Suppressor macrophage treated with lipopolysaccharide for 1 hour (primary cell): Measurements from ENCODE around the gene NEDD4L.
"Not testable (repeated sequence)": the region's sequence is repeated elsewhere in the genome, so short reads cannot be mapped to it uniquely, and the experiment has no call there.

Source experiments
- DNase-seq, 3 donors: peaks; one replicate each; pipeline ENCODE4 v3.0.0-alpha.2; 2020 to 2022

Gene NEDD4L

DNA sequence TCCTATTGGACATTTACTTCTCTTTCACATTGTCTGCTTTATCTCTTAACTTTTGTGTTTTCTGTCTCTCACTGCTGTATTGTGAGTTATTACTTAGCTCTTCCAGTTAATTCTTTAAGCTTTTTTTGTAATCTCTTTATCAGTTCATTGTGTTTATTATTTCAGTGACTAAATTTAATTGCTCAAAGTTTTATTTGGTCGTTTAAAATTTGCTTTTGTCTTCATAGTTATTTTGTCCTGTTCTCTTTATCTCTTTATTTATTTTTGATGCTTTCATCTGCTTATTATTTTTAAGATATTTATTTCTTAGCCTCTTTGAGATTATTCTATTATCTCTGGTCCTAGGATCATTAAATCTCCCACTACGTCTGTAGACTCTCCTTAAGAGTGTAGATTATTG is 316.3 kb downstream of the NEDD4L start:
- no peak for DNase-seq

DNA sequence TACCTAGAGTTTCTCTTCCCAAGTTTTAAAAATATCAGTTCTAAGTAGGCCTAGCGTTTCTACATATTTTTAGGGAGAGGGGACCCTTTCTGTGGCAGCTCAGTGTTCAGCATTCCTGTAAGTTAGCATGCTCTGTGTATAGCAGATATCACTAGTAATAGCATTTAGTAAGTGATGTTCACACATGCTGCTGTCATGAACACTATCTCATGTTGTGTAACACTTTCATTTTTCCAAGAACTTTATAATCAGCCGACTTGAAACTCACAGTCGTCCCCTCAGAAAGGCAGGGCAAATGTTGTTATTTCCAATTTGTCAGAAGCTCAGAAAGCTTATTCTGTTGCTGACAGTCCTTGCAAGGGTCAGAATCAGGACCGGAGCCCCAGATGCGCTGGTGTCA is 317.2 kb downstream of the NEDD4L start:
- DNase-seq, result peak in 2 of 3 donors; percentile 6 to 31

DNA sequence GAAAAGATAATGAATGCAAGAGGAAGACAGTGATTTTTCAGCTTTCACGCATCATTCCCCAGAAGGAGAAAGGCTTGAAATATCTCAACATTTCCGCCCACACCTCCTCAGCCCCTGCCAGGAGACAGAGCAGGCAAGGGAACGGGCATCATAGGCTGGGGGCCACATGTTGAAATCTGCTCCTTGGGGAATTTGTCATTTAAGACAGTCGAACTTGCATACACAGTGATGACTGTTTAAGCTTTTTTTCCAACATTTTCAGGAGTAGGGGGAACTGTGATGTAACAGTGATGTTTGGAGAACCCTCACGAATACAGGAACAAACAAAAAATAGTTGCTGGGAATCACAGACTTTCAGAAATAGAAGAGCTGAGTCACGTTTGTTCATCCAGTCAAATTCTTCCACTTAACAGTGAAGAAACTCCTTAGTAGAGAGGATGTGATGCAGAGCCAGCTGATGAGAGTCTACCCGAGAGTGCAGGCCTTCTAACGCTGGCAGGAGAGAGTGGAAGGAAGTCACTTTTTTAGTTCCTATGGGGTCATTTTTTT is 318.1 kb downstream of the NEDD4L start:
- peak; percentile 93 to 99 (median 97) for DNase-seq

DNA sequence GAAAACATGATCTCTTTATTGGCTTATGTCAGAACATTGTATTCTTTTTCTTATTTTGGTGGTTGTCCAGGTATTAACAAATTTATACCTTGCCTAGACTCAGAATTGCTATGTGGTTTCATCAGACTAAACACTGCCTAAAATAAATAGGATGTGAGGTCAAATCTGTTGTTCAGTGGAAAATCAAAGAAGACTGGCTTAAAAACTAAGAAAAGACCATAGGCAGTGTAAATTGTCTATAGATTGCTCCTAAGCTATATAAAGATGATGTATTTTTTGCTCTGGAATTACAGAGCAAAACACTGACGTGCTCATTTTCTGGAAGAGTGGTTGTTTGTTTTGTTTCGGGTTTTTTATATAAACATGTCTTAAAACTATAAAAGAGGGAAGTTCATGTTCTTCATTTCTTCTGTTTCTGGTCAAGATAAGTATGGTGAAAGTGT is 318.8 kb downstream of the NEDD4L start:
- peak in 2 of 3 donors; percentile 38 to 43 for DNase-seq

DNA sequence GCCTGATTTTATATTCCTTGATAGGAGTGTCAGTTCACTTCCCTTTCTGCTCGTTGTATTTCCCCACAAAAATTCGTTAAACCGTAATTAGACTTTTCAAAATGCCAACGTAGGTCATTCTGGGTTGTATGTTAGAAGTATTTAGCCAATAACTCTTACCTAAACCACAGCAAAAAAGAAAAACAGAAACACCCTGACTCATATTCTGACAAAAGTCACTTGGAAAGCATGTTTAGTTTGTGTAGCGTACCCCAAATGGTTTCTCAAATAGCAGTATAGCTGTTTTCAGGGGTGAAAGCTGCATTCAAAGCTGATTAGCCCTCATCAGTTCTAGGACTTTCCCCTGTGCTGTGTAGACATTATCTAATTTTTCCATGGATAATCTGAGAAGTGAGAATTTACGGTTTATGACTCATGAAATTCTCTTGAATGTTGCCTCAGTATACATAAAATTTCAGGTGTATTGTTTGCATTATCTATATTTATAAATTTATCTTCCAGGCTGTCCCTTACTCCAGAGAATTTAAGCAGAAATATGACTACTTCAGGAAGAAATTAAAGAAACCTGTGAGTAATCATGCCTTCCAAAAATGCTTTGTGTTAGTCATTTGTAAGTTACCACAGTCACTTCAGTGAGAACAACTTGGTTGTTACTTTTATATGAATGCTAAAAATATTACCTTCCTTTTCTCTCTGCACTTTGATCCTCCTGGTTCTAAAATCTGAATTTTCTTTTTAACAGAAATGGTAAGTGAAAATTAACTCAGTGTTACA is 319.9 kb downstream of the NEDD4L start:
- peak; percentile 18 to 76 (median 74) for DNase-seq

DNA sequence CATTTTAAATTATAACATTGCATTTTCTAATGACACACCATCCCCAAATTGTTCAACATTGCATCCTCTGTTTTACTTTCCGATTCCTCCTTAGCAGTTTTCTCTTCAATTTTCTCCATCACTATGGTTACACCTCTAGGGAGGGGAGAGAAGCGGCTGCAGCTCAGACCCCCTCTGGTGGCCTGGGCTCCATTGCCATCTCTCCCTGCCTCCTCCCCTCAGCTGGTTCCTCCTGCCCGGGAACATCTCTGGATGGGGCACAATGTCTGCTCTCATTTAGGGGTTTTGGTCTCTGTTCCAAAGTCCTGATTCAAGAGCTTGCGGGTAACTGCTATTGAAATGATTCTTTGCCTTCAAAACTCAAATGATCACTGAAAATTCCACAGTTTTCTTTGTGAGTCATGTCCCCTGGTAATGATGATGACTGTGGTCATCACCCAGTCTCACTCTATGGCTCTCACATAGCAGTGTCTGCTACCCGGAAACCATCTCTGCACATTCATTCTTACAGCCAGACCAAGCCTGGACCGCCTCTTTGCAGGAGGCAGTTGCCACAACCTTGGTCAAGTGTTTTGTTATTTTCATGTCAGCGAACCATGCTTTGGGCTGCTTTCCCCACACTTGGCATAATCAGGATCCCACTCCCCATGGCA is 321.0 kb downstream of the NEDD4L start:
- DNase-seq, result peak; percentile 38 to 77 (median 71)

DNA sequence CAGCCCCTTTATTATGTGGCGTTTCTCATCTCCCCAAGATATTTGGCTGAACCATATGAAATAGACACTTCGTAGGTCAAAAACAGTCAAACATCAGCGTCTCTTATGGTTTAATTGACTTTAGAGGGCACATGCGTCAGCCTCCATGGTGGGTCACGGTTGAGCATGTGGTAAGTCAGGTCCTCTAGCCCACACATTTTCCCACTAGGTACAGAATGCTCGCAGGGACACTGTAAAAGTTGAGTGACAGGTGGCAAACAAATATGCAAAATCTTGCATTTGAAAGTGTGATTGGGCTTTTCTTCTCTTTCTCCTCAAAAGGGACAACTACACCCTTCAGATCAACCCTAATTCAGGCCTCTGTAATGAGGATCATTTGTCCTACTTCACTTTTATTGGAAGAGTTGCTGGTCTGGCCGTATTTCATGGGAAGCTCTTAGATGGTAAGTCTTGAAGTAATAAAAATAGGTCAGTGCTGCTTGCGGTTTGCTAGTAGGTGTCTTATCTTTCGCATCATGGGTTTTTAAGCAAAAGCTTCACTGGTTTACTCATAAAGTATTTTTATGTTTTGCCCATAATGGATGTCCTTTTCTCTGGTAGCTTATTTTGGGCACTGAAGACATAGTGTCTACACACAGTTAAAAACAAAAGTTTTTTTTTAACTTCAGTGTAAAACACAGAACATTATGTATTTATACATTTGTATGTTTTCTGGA is 323.6 kb downstream of the NEDD4L start:
- DNase-seq, result no peak

DNA sequence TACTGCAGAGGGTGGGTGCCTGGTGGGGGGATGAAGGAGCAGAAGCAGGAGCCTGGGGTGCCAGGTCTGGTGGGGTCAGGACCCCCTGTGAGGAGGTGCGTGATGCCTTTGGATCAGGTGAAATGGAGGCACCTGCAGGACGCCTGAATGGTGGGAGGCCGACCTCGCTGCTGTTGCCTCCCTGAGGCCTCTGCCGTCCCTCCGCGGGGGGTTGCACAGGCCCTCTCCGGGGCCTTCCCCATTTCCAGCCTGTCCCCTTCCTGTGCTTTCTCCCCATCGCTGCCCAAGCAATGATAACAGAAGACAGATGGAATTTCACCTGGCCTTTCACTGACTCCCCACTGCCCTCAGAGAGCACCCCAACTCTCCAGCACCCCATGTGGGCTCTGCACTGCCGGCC is 325.6 kb downstream of the NEDD4L start:
- DNase-seq, result no peak

DNA sequence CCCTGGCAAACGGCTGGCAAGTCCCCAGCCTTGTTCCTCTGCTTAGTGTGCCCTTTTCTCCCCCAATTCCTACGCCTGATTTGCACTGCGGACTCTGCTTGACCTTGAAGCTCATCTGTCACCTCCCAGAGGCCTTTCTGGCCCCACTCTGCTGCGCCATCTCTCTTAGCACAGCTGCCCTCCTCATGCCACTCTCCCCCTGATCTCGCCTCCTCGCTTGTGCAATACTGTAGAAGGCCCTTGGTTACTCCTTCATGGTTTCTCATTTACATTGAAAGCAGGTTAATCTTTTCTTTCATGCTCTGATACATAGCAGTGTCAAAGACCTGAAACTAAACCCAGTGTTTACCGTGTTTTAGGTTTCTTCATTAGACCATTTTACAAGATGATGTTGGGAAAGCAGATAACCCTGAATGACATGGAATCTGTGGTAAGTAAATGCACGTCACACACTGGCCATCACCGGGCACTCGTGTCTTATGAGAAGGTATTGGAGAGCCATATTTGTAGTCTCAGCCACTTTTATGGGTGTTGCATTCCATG is 326.1 kb downstream of the NEDD4L start:
- DNase-seq, result no peak

DNA sequence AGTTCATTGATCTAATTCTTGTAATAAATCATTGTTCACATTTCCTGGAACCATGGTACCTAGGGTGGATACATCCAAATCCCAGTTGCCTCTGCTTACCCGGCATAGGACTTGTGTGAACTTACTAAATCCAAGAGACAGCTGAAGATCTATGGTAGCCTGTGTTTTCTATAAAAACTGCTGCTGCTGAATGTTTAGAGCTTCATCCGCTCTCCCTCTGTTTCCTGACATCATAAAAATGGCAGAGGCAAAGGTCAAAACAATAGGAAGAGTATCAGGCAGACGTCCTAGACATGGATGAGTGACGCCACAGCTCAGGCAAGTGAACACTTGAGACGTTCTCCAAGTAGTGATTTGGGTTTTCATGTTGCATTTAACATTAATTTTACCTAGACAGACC is 326.6 kb downstream of the NEDD4L start:
- DNase-seq, result no peak

DNA sequence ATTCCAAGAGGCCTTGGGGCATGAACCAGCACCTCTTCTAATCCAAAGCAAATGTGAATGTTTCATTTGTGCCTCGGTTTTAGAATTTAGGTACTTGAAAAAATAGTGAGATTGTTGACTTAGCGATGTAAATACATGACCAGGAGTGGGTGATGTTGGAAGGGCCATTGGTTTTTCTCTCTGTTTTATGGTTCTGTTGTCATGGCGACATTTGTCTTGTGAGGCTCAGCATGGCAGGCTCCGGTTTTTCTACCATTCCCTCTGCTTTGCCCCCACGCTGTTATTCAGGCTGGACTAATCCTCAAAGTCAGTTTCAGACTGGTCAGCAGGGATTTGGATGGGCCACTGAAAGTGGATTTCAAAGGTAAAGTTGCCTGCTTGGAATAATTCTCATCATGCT is 329.5 kb downstream of the NEDD4L start:
- no peak for DNase-seq

DNA sequence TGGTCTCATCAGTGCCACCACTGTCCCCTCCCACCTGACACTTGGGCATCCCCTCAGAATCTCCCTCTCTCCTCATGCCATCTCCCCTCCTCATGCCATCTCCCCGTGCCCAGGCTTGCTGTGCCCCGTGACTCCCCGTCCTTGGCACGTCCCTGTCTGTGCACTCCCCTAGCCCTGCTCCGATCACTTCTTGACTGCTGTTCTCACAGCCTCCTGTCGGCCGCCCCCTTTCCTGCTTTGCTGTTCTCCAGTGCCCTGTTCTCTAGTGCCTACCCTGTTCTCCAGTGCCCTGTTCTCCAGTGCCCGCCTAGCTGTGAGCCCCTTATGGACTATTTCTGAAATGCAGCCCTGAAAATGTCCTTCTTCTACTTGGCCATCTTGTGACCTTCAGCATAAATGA is 331.0 kb downstream of the NEDD4L start:
- no peak for DNase-seq

DNA sequence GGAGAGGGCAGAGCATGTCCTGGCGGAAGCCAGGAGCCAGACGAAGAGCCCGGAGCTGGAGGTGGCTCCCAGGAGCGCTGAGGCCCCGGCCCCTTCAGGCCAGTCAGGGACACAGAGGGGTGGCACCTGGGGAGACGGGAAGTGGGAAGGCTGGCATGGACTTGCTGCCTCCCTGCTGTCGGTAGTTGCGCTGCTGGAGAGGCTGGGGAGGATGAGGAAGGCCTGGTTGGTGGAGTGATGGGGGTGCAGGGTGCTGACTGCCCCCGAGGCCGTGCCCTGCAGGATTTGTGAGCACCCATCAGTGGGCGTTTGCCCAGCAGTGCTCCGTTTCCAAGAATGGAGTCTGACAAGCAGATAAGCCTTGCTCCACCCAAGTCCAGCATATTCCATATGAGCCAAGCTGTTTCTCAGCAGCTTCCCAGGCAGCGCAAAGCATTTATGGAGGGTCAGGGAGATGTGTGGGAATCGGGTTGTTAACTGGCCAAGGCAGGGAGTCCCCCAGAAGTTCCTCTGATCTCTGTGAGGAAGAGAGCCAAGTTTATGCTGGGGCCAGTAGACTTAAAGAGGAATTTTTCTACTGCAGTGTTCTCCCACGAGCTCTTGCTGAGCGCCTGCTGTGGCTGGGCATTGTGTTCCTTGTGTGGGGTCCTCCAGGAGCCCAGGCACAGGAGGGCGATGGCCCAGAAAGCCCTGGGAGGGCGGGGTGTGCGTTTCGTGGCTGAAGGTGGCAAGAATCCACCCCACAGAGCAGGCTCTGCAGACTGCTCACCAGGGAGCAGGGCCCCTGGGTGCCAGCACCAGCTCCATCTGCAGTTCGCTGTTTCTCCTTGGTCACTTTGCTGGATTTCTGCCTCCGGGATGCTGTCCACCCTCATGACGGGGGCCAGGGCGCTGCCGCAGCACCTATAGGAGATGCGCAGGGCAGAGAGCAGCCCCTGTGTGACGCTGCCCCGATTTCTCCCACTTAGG is 334.7 kb downstream of the NEDD4L start:
- no peak for DNase-seq

DNA sequence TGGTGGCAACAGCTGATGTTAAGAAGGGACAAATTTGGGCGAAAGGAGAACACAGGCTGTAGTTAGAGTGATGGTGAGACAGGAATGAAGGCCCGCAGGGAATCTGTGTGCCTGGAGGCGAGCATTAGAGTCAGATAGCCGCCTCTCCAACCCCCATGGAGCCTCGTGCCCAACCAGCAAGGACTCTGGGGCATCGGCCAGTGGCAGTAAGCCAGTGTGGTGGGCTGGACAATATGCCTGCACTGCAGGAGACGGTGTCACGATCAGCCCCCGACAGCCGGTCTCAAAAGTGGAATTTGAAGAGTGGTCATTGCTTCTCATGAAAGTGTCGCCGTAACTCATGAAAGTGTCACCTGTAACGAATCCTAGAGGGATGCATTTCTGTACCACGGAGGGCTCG is 335.4 kb downstream of the NEDD4L start:
- no peak for DNase-seq

DNA sequence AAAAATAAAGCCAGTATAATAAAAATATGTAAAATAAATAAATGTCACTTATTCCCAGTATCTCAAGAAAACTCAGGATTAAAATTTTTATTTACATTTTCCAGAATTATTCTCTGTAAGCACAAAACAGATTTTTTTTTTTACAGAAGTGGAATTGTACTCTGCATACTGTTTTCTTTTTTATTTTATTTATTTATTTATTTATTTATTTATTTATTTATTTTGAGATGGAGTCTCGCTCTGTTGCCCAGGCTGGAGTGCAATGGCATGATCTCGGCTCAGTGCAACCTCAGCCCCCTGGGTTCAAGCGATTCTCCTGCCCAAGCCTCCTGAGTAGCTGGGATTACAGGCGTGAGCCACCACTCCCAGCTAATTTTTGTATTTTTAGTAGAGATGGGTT is 336.1 kb downstream of the NEDD4L start:
- not testable (repeated sequence) for DNase-seq

DNA sequence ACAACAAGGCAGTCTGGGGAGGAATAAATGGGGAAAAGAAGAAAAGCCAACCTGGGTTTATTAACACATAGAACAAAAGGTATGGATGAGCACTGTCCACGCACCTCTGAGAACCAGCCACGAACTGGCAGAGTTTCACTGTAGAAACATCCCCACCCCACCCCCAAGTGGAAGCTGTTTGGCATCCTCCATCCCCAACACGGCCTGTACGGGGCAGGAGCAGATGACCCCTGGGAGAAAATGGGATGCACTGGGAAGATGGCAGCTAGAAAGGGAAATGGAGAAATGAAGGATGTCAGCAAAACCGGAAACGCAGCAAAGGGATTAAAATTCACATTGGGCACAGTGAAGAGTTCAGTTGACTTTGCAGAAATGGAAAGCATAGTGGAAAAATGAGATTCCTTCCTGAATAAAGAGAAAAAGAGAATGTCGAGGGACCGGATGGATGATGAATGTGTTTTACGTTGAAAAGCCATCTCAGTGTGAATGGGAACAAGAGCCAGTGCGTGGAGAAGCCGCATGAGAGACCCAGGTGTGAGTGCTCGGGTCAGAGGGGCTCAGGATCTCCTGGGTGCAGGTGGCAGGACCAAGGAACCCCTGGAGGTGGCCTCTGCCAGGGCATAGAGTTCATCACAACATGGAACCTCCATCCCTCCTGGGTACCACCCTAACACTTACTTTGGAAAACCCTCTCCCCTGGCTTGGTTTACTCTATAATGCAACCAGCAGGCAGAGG is 337.8 kb downstream of the NEDD4L start:
- DNase-seq, result no peak

DNA sequence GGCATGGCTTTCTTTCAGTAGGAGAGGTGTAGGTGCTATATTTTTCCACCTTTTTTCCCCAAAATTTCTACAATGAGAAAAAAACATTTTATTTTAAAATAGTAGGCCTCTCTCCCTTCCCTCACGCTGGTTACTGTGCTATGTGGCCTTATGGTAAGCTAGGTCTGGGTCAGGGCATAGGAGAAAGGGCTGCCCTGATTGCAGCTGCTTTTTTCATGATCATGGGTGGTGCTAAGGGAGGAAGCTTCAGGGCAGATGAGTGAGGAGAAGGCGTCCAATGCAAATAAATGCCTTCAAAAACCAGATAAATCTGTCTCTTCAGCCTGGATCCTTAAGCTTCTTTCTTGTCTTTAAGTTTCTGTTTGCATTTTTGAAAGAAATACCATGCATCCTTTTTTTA is 338.4 kb downstream of the NEDD4L start:
- DNase-seq, result no peak

DNA sequence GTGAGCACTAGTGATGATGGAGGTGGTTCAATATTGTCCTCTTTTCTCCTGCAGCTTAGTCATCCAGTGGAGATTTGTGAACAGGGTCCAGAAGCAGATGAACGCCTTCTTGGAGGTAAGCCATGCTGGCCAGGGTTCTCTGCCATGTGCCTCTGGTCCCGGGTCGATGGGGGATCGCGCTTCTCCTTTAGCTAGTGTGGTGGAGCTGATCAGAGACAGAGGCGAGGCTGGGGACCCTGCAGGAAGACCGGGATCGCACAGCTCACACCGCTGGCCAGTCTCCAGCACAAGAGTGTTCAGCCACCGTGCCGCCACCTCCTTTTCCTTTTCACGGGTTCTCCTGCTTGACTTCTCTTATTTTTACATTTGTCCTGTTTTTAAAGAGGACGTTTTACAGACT is 341.4 kb downstream of the NEDD4L start:
- DNase-seq, result no peak

DNA sequence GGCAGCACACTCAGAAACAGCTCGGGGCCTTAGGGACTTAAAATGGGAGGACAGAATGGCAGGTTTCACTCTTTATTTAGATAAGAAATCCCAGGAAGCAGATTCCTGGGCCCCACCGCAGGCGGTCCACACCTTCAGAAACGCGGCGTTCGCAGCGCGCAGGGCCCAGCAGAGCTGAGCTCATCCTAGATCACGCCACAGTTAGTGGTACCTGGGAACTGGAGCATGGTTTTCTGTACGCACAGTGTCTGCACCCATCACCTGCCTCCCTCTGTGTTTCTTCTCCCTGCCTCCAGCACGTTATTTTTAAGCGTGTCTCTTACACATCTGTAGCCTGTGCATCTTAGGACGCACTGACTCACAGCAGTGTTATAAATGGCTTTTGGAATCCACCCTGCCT is 342.8 kb downstream of the NEDD4L start:
- no peak for DNase-seq

DNA sequence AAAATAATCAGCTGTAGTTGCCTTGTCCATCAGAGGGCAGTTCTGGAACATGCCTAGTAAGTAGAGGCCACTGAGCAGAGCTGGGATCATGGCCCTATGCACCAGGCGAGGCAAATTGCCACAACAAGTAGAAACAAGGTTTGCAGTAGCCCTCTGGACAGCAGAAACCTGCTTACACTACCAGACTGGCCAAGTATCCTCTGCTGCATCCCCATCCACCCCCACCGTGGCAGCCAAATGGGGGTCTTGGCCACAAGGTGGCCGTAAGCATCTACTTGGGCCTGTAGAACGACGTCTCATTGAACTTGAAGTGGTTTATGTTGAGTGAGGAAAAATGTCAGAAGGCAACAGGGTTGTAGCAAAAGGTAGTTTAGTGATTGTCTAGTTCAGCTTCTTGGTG is 343.7 kb downstream of the NEDD4L start:
- DNase-seq, result no peak

DNA sequence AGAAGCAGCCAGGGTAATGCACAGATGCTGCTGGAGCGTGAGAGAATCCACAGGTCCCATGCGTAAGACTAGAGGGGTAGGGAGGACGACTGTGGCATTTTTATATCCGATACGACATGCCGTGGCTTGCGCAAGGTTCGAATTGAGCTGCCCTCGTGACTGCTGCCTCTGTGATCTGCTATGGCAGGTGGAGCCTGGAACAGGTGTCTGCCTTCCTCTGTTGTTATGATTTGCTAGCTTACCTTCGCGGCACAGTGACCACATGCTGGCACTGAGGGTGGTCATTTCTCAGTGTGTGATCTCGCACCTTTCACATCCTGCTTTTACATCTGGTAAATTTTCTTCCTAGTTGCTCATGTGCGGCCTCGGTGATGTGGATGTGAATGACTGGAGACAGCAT is 344.7 kb downstream of the NEDD4L start:
- no peak for DNase-seq
